GM21515 (cell line): ENCODE data around the gene VAV2.

Source experiments
- ATAC-seq: cut with Tn5 transposase; IDR thresholded peaks from one replicate; pipeline ENCODE4 v1.9.1; 2021; ENCODE audit not compliant: unreplicated experiment

The VAV2 gene

DNA sequence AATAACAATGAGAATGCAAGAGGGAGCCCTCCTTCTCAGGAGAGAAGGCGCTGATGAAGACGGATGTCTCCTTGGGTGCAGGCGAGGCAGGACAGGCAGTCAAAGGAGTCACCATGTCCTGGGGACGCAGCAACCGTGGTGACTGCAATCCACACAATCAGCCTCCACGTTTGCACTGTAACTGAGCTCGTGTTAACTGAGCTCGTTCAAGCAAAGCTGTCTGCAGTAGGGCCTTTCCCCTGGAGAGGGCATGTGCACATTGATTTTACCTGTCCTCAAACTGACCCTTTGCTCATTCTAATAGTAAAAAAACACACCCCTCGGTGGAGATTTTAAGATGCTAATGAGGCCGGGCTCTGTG, 256.7 kb downstream of the VAV2 start:
- ATAC-seq, result no peak

DNA sequence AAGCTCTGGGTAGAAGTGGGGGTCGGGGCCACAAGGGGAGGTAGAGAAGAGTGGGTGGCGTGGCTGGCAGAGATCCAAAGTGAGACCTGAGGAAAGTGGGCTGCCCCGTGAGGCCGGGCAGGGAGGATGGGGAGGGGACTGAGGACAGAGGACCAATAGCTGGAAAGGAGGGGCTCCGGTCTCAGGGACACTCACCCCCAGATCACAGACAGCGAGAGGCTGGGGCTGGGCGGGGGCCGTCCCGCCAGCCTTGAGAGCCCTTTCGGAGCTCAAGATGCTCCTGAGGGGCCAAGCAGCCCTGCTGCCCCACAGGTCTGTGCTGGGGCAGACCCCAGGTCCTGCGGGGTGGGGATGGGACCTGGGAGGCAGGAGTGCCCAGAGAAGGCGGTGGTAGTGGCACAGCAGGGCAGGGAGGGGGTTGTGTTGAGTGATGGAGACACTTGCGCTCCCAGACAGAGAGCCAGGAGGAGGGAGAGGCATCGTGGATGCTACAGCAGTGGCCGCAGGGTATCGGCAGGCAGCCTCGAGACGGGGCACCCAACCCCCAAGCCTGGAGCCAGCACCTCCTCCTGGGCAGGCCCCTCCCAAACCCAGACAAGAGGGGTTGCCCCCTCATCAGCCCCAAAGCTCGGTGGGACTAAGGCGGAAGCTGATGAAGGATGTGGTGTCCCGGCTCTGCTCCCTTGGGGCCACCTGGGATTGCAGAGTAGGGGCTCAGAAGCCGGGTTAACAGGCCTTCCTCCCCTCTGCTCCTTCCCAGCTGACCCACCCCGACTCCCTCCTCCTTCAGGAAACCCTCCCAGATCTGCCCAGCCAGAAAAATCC, 257.3 kb downstream of the VAV2 start:
- no peak for ATAC-seq

DNA sequence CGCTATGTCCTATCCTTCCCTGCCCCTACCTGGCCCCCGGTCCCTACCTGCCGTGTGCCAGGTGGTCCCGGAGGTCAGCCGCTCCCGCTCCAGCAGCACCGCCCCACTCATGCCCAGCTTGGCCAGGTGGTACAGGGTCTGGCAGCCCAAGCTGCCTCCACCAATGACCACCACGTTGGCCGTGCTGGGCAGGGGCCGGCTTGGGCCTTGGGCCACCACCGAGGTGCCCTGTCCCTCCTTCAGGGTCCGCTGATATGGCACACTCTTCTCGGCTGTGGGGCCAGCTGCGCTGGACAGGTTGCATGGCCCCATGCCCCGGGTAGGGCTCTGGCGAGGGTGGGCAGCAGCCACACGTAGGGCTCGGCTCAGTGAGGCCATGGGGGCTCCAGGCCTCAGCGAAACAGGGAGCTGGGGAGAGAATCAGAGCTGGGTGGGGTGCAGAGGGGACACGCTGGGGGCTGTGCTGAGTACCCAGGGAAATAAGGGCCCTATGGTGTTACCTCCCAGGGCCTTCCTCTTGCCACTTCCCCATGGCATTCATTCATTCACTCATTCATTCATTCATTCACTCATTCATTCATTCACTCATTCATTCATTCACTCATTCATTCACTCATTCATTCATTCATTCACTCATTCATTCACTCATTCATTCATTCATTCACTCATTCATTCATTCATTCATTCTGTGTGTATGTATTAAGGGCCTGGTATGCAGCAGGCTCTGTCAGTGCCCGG, 258.2 kb downstream of the VAV2 start:
- ATAC-seq, result no peak

DNA sequence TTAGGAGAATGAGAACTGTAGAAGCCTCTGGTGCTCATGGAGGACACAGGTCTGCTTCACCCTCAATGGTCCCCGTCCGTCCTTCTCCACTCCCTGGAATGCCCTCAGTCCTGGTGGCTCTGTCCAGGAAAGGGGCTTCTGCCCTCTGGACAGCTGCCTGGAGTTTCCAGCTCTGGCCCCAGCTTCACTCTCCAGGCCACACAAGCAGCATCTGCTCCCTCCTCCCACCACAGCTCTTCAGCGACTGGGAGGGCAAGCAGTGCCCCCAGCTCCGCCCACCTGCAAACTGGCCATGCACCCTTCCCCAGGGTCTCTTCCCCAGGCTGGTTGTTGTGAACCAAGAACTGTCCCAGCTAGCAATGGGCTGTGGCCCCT, 258.7 kb downstream of the VAV2 start:
- no peak for ATAC-seq

DNA sequence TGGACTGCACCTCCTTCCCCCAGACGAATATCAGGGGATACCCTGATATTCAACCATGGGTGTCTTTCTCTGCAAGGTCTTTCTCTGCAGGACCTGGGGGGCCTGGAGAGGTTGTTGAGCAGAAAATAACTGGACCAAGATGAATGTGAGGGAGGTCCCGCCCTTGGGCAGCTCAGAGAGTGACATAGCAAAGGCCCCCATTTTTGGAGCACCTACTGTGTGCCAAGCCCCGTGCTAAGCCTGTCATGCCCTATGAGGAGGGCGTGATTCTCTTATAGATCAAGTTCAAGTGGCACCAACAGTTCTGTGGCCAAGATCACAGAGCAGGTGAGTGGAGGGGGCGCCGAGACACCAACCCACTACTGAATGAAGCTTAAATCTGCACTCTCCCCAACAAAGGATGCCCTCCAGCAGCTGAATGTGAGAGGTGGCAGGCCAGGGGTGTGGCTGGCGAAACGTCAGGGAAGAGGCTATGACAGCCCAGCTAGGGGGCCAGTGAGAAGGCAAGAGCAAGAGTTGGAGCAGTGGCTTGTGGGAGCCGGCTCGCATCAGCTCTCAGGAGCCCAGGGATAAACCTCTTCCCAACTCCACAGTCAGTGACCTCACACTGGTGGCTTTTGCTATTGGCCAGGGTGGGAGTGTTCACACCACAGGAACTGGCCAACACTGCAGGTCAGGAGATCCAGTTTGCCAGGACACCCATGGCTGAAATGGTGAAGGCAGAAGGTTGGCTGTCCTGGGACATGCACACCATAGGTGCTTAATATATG, 259.3 kb downstream of the VAV2 start:
- ATAC-seq, result no peak

DNA sequence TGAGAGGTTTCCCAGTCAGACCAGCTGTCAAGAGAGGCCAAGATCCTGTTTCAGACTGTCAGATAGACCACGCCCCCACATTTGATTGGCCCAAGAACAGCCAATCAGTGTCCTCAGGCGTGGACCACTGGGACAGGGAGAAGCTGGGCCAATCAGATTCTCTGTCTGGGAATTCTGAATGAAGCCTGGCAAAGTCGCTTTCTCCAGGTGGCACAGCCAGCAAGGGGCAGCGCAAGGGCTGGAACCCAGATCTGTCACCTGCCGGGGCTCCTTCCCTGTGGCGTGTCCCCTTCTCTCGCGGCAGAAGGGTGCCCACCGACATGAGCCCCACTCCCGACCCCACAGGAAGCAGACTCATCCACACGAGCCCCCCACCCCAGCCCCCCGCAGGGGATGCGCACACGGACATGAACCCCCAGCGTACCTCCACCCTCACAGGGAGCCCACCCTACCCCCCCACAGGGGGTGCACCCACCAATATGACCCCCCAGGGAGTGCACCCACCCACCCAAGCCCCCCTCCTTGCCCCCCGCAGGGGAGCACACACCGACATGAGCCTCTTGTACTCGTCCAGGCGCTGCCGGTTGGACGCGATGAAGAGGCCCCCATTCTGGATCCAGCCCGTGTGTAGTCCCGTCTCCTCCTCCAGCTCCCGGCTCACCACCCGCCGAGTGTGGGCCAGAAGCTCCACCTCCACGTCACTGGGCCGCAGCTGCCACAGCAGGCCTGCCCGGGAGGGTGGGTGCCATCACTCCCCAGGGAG, 260.1 kb downstream of the VAV2 start:
- ATAC-seq, result no peak

DNA sequence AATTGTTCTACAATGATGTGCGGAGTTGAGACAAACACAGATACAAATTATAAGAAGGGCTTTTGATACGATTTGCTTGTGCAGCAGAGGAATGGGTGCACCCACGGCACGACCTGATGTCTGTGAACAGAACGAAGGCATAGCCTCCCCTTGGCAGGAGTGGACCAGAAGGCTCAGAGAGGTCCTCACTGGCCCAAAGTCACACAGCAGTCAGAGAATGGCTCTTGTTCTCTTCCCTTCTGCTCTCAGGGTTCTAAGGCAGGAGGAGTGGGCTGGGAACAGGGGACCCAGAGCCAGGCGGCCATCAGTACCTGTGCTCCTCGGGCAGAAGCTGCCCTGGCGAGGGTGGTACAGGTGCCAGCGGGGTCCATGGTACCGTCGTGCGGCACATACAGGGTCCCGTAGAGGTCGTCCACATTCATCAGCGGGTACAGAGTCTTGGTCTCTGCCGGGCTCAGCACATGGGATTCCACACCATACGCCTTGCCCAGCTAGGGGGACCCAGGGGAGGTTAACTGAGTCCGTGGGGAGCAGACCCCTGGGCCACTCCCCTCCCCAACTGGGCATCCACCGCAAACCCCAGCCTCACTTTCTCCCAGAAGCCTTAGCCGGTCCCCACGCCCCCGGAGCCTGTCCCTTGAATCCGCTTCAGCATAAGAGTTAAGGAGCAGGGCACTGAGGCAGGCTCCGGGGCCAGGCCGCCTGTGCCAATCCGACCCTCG, 261.0 kb downstream of the VAV2 start:
- ATAC-seq, result no peak

DNA sequence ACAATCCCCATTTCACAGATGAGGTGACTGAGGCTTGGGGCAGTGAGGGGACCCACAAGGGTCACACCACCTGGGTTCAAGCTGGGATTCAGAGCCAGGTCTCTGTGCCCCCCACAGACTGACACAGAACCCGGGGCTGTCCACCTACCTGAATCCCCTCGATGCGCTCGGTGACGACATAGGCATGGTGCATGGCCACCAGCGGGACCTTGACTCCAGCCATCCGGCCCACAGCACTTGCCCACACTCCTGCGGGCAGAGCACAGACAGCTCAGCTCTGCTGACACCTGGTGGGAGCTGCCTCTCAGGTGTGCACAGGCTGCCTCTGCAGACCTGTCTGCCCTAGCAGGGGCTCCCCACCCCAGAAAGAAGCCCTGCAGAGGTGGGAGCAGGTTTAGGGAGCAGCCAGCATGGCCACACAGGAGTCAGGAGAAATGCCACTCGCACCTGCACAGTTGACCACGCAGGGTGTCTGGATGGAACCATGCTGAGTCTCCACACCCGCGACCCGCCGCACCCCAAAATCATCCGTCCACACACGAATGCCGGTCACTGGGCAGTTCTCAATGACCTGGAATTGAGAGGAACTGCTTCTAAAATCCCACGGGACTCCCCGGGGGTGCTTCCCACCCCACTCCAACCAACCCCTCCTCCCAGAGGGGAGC, 262.4 kb downstream of the VAV2 start:
- no peak for ATAC-seq

DNA sequence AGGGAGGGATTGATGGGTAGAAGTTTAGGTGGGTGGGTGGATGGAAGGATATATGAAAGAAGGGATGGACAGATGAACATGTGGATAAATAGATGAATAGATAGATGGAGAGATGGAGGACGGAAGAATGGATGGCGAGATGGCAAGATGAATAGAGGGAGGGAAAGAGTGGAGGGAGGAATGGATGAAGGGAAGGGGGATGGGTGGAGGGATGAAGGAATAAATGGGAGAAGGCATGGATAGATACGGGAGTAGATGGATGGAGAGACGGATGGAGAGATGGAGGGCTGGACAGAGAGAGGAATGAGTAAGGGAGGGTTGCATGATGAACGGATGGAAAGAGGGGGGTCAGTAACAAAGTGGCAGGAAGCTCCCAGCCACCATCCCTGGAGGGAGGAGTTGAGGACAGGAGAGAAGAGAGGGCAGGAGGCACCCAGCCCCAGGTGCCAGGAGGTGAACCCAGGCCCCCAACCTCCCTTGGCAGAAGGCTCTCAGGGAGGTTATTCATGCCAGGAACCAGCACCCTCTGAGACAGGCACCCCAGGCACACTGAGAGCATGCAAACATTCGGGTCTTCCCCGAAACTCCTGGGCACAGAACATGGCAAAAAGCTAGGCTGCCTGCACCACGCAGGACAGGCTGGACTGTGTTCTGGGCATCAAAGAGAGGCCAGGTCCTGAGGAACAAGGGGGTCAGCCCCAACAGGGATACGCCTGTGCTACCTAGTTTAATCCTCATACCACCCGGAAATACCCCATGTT, 263.1 kb downstream of the VAV2 start:
- no peak for ATAC-seq

DNA sequence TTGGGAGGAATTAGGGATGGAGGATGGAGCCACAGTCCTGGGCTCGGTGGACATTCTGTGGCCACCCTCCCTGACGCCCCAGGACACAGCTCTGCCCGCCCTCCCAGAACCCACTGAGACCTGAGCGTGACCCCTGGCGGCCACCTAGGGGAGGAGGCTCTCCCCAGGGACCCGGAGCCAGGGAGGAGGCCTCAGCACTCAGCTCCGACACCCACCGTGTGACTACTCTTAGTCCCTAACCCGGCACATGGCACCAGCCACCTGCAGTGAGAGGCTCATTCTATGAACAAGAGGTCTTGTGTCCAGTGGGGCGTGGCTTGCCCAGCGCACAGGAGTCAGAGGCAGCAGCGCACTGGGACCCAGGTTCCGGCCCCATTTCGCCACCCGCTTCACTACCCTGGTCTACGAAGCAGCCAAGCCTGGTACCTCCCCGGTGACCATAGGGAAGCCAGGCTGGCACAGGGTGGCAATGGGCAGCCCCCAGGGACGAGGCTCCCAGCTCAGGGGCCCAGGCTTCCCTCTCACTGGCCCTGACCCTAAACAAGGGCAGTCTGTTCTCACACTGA, 264.2 kb downstream of the VAV2 start:
- no peak for ATAC-seq

DNA sequence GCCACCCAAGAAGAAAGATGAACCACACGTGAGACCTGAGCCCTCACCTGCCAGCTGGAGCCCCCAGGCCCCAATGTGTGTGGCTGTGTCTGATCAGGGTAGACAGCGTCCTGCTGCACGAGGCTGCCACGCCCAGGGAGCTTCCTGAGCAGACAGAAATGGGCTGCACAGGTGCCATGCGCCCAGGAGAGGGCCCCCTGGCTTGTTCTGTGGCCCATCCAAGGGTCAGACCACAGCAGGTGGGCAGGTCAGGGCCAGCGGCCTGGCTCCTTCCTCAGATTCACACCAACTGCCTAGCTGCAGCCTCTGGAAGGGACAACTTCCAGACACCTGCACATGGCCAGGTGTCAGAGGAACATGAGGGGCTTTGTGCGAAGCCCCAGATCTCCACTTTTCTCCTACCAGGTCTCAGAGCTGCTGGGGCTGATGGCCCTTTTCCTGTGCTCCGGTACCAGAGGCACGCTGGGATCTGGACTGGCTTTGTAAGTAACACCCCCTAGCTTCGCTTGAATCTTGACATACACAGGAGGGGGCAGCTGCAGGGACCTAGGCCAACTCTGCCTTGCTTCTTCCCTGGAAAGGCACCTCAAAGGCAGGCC, 264.7 kb downstream of the VAV2 start:
- no peak for ATAC-seq

DNA sequence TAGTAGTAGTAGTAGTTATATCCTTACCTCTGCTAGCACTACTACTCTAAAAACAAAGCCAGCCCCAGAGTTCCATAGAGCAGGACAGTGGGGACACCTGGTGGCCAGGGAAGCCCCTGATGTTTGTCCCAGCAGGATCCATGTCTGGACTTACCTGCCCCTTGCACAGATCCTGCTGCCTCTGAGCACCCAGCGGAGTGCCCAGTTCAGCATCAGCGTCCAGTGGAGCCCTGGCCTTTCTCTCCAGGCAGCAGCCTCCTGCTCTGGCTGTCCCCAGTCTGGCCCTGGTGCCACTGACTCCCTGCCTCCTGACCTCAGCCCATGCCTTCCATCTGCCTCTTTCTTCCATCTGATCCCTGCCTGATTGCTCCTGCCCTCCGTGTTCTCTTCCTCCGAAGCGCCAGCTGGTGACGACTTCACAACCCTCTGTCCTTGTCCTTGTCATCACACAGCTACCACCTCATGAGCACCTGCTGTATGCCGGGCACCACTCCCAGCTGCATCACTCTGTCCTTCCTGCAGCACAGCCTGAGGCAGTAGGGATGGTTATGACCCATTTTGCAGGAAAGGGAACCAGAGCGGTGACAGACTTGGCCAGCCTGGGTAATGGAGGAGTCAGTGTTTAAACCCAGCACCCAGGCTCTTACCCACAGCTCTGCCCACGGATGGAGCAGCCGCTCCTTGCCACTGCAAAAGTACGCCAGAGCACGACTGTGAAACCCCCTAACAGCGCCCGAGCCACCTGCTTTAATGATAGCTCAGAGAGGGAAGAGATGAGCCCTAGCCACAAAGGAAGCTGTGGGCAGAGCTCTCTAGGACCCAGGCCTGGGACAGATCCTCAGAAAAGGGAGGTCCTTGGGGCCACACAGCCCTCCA, 265.5 kb downstream of the VAV2 start:
- no peak for ATAC-seq

DNA sequence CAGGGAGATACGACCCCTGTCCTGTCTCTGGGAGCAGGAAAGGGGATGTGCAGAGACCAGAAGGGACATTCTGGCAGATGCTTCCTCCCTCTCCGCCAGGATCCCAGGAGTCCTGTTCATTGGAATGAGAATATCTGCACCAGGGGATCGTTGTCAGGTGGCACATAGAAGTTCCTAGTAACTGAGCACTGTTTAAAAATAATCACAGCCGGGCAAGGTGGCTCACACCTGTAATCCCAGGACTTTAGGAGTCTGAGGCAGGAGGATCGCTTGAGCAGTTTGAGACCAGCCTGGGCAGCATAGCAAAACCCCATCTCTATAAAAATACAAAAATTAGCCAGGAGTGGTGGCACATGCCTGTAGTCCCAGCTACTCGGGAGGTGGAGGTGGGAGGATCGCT, 266.2 kb downstream of the VAV2 start:
- ATAC-seq, result no peak

DNA sequence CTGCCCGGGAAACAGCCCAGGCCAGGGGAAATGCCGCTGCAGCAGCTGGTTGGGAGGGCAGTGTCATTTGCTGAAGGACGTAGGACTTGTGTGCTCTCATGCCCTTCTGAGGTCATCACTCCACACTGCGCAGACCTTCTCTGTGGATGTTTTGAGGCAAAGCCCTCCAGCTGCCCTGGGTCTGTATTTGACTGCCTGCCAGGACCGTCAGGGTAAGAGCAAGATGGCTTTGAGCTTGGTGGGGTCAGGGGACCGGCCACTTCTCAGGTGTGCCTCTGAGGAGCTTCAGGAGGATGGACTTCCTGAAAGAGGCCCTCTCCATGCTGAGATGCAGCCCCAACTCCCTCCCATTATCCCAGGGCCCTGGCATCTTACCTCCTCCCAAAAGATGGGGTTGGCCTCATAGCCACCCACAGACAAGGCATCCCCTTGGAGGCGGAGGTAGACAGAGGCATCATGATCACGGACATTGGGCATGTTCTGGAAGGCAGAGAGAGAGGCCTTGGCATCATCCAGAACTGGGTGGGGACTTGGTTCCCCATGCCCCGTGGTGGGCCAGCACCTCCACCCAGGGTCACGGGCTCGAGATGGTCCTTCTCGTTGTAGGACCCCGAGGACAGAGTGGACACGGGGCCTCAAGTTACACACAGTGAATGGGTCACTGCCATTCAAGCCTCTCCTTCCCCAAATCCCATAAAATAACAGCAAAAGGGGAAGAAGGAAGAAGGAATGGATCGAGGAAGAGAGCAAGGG, 273.4 kb downstream of the VAV2 start:
- no peak for ATAC-seq

DNA sequence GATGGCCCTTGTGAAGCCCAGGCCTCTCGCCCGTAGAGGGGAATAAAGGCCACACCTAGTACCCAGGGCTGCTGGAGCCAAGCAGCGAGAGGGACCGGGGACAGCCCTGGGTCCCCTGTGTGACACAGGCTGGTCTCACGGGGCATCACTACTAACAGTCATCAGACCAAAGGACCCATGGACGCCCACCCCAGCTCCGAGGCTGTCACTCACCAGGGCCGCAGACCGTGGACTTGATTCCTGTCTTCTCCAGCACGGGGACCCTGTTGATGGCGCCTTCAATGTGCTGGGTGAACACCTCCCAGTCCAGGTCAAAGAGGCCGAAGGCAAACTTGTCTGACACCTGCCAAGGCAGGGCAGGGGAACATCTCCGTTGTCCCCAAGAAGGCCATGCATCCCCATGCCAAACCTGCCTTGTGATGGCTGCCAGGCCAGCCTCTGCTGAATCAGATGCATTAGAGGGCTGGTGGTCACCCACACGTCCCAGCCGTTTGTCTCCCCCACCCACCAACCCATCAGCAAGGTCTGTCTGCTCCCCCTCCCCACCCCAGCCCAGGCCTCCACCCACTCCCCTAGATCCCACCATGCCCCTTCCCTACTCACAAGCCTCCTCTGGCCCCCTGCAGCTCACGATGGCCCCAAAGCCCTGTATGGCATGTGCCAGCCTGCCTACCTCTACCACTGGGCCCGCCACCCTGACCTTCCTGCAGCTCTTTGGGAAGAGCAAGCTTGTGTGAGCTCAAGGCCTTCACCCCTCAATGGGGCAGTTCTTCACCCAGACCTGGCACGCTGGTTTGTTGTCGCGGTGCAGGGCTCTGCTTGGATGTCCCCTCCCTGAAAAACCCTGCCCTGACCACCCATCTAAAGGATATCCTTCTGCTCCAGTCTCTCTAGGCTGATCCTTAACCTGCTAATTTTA, 274.8 kb downstream of the VAV2 start:
- ATAC-seq, result no peak
